PC-3 (cell line): Measurements from ENCODE around the gene UNC119B. TPM values are rescaled to one million over a fixed set of nuclear protein-coding genes. Genes with fewer than 3 reads are reported as not detected.

ENCODE experiments used
- ATAC-seq: fragments of 200-7000 bp; cut with Tn5 transposase; 2 replicates; pipeline ENCODE4 v1.9.1; 2020; ENCODE audit warnings: mild to moderate bottlenecking, moderate library complexity
- BruUV-seq: library from RNA; stranded (reverse); fragments of 400-500 nt; replicated peaks from 2 replicates; lab custom pipeline; 2021; lab: Mats Ljungman, UMichigan
- CTCF ChIA-PET: fragments of 300-600 bp; sonication (Branson Sonifier 250); formaldehyde crosslinking; loops from one replicate; lab custom pipeline; 2022; ENCODE audit warnings: antibody characterized with exemption; lab: Charles Lee
- POLR2A ChIA-PET: fragments of 300-600 bp; sonication (Branson Sonifier 250); formaldehyde crosslinking; loops from one replicate; lab custom pipeline; 2022; ENCODE audit warnings: antibody characterized with exemption; ENCODE audit not compliant: unreplicated experiment; lab: Charles Lee
- DNase-seq: peaks from one replicate; pipeline ENCODE4 v3.0.0-alpha.2; 2015
- H2AFZ ChIP-seq: fragments of 300-600 bp; sonication (generic); 2 replicates; pipeline ENCODE4 v1.6.0; 2016; ENCODE audit warnings: antibody characterized with exemption, low read length
- H3F3A ChIP-seq: fragments of 300-600 bp; sonication (generic); one replicate; pipeline ENCODE4 v1.6.0; 2017; ENCODE audit warnings: antibody characterized with exemption, low read length, control low read depth, mild to moderate bottlenecking; ENCODE audit not compliant: unreplicated experiment
- H3K27ac ChIP-seq: fragments of 300-600 bp; sonication (generic); 2 replicates; pipeline ENCODE4 v1.5.1; 2016; ENCODE audit warnings: mild to moderate bottlenecking, low read length
- H3K27me3 ChIP-seq: fragments of 300-600 bp; sonication (generic); 2 replicates; pipeline ENCODE4 v1.6.1; 2016; ENCODE audit warnings: low read length, mixed read lengths
- H3K36me3 ChIP-seq: fragments of 300-600 bp; sonication (generic); 2 replicates; pipeline ENCODE4 v1.6.1; 2016; ENCODE audit warnings: low read depth, mixed run types, low read length, mixed read lengths
- H3K4me1 ChIP-seq: fragments of 300-600 bp; sonication (generic); 2 replicates; pipeline ENCODE4 v1.5.1; 2016; ENCODE audit warnings: low read length; ENCODE audit not compliant: insufficient read depth
- H3K4me2 ChIP-seq: fragments of 300-600 bp; sonication (generic); 2 replicates; pipeline ENCODE4 v1.6.0; 2016; ENCODE audit warnings: low read length
- H3K4me3 ChIP-seq: fragments of 300-600 bp; sonication (generic); 2 replicates; pipeline ENCODE4 v1.5.1; 2016; ENCODE audit warnings: mild to moderate bottlenecking, low read length, mixed read lengths
- H3K79me2 ChIP-seq: fragments of 300-600 bp; sonication (generic); 2 replicates; pipeline ENCODE4 v1.6.1; 2017; ENCODE audit warnings: low read length, mixed read lengths
- H3K9ac ChIP-seq: fragments of 300-600 bp; sonication (generic); 2 replicates; pipeline ENCODE4 v1.6.0; 2016; ENCODE audit warnings: mild to moderate bottlenecking, low read length
- H3K9me2 ChIP-seq: fragments of 300-600 bp; sonication (generic); replicated peaks from 2 replicates; pipeline ENCODE4 v1.6.1; 2016; ENCODE audit warnings: mixed run types, low read length, mixed read lengths
- H3K9me3 ChIP-seq: fragments of 300-600 bp; sonication (generic); 2 replicates; pipeline ENCODE4 v1.6.1; 2016; ENCODE audit warnings: low read length, mixed read lengths
- H4K20me1 ChIP-seq: fragments of 300-600 bp; sonication (generic); 2 replicates; pipeline ENCODE4 v1.6.1; 2016; ENCODE audit warnings: low read length, mixed read lengths
- CTCF ChIP-seq: fragments of 300-600 bp; sonication (generic); conservative IDR thresholded peaks from 2 replicates; pipeline ENCODE4 v1.5.1; 2017; ENCODE audit warnings: antibody characterized with exemption, low read depth, mild to moderate bottlenecking, low read length
- EZH2 ChIP-seq: fragments of 300-600 bp; sonication (generic); IDR thresholded peaks from one replicate; pipeline ENCODE4 v1.6.1; 2017; ENCODE audit warnings: antibody characterized with exemption, mild to moderate bottlenecking, low read length; ENCODE audit not compliant: unreplicated experiment
- EZH2phosphoT487 ChIP-seq: fragments of 300-600 bp; sonication (generic); IDR thresholded peaks from 2 replicates; pipeline ENCODE4 v1.6.1; 2018; ENCODE audit warnings: mild to moderate bottlenecking, antibody characterized with exemption, low read length, borderline replicate concordance
- intact Hi-C: fragments of 100-400 bp; cut with micrococcal nuclease; formaldehyde crosslinking; loops from 2 replicates; pipeline ENCODE4 v1.9.0; 2023
- total RNA-seq: library from RNA; depleted of rRNA; stranded (reverse); fragments of >200 nt; gene quantifications from 2 replicates; pipeline ENCODE4 v1.2.3, GENCODE V29; 2014

Gene UNC119B
- total RNA-seq, 1 experiment from 2014 or later: 15.9 TPM

DNA sequence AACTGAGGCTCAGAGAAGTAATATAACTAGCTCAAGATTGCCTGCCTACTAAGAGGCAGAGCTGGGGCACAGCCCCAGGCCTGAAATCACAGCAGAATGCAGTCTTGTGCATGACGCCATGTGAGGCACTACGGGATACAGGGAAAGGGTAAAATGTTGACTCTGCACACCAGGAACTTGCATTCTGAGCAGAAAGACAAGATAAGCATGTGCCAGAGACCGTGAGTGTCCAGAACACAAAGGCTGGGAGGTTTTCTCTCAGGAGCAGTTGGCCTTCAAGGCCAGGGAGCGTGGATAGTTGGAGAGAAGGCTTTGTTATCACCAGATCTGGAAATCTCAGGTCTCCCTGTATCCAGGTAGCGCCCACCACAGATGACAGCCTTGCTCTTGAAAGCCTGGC is 46.5 kb upstream of the UNC119B start:
- CTCF ChIA-PET: no interaction called here

DNA sequence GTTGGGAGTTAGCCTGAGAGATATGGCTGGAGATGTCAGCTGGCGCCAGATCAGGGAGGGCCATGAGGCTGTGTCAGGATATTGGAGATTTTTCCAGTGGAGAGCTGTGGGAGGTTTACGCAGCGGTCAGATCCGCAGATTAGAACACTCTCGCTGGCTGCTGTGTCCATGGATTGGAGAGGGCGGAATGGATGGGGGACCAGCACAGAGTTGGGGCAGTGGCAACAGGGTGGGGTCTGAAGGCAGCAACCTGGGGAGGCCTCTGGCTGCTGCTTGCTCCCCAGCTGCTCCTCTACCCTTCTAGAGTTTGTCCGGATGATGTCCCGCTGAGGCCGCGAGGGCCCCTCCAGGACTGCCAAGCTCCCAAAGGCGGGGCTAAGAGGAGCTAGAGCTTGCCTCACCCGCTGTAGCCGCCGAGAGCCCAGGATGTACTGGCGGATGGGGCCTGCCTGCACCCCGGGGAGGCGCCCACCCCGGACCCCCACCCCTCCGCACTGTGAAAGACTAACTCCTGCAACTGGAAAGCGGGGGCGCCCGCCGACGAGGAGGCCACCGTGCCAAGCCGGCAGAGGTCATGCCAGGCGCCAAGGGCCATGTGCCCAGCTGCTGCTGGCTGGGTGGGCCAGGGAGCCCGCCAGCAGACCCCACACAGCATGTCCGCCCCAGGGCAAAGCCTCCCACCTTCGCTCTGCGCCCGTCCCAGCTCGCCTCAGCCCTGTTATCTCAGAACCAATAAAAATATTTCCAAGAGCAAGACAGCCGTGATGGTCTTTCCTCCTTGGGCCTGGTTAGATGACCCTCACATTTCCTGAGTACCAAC is 43.5 kb upstream of the UNC119B start:
- no peaks in the 10 kb centered on the region for H4K20me1 ChIP-seq
- no peaks in the 10 kb centered on the region for H3K4me1 ChIP-seq
- intact Hi-C loops: no loop called here
- TF ChIP-seq EZH2 (no peak), CTCF (no peak), EZH2phosphoT487 (no peak)
- H3K27me3 ChIP-seq: peaks cover 4% of the 10 kb centered on the region; the same call in 1 of the 2 replicates
- no peaks in the 10 kb centered on the region for H3K9me3 ChIP-seq
- H3K4me2 ChIP-seq: no peak overlapping the region
- ATAC-seq (no peak), DNase-seq (no peak)
- H3K79me2 ChIP-seq: no peaks in the 10 kb centered on the region
- no TSS peak for BruUV-seq
- CTCF ChIA-PET: no interaction called here
- no peaks in the 10 kb centered on the region for H3K36me3 ChIP-seq
- no peak overlapping the region for H3K9ac ChIP-seq
- no peaks in the 10 kb centered on the region for H3F3A ChIP-seq
- H3K4me3 ChIP-seq: no peak overlapping the region
- POLR2A ChIA-PET: interaction anchor here (0.7 kb wide), 1 partner anchor 74 kb away, joined by 21 read pairs; no protein-coding TSS in a partner anchor
- no peak overlapping the region for H2AFZ ChIP-seq
- H3K9me2 ChIP-seq: no peaks in the 10 kb centered on the region
- no peak overlapping the region for H3K27ac ChIP-seq

More for the DNA sequence above, 46.5 kb upstream of the UNC119B start:
- no peaks in the 10 kb centered on the region for H3K9me3 ChIP-seq
- no peak overlapping the region for H2AFZ ChIP-seq
- POLR2A ChIA-PET: no interaction called here
- BruUV-seq: no TSS peak
- H3K27me3 ChIP-seq: peaks cover 14% of the 10 kb centered on the region; the same call in 1 of the 2 replicates
- intact Hi-C loops: no loop called here
- no peak overlapping the region for H3K9ac ChIP-seq
- H3K9me2 ChIP-seq: no peaks in the 10 kb centered on the region
- H3K4me1 ChIP-seq: no peaks in the 10 kb centered on the region
- no peak overlapping the region for H3K27ac ChIP-seq
- H3K4me3 ChIP-seq: no peak overlapping the region
- DNase-seq: no peak
- no peaks in the 10 kb centered on the region for H4K20me1 ChIP-seq
- ATAC-seq: no peak
- TF ChIP-seq CTCF: no peak
- TF ChIP-seq EZH2: no peak
- TF ChIP-seq EZH2phosphoT487: no peak
- H3F3A ChIP-seq: no peaks in the 10 kb centered on the region
- H3K4me2 ChIP-seq: no peak overlapping the region
- H3K36me3 ChIP-seq: no peaks in the 10 kb centered on the region
- H3K79me2 ChIP-seq: no peaks in the 10 kb centered on the region
